HepG2 (cell line): ENCODE measurements around the gene THRB. TPM values are rescaled to one million over a fixed set of nuclear protein-coding genes. Genes with fewer than 3 reads are reported as not detected.

ENCODE experiments used
- ATF1 ChIP-seq: IDR thresholded peaks from 2 replicates; pipeline ENCODE4 v1.6.1; 2016; ENCODE audit warnings: mild to moderate bottlenecking, control low read depth
- CHD4 ChIP-seq: fragments of 200-600 bp; sonication (generic); IDR thresholded peaks from 2 replicates; pipeline ENCODE4 v1.7.0; 2017; ENCODE audit warnings: mild to moderate bottlenecking, low read length, borderline replicate concordance
- EP300 ChIP-seq, 3 experiments: sonication (generic) in 1 of 3; formaldehyde crosslinking in 1 of 3; IDR thresholded peaks; 2 replicates each; pipeline versions ENCODE4 v1.5.1 to v1.6.1; 2011 to 2020; ENCODE audit warnings: low read depth in 2 of 3, low read length in 2 of 3, borderline replicate concordance in 1 of 3, improper control_type of control experiment in 1 of 3, mild to moderate bottlenecking in 1 of 3, missing genetic modification reagents in 1 of 3, moderate library complexity in 1 of 3
- FOXK1 ChIP-seq: sonication (generic); formaldehyde crosslinking; IDR thresholded peaks from 2 replicates; pipeline ENCODE4 v1.4.0; 2020; ENCODE audit warnings: low read depth, missing genetic modification reagents, borderline replicate concordance
- HMGA1 ChIP-seq: sonication (generic); formaldehyde crosslinking; conservative IDR thresholded peaks from 2 replicates; pipeline ENCODE4 v1.4.0; 2020; ENCODE audit warnings: missing genetic modification reagents
- HNRNPL ChIP-seq: fragments of 200-400 bp; formaldehyde crosslinking; IDR thresholded peaks from 2 replicates; pipeline ENCODE4 v1.6.1; 2017; ENCODE audit warnings: mild to moderate bottlenecking, low read depth, low read length
- JUN ChIP-seq: sonication (generic); formaldehyde crosslinking; IDR thresholded peaks from 2 replicates; pipeline ENCODE4 v1.4.0; 2020; ENCODE audit warnings: mild to moderate bottlenecking, missing genetic modification reagents
- POGZ ChIP-seq: sonication (generic); formaldehyde crosslinking; IDR thresholded peaks from 2 replicates; pipeline ENCODE4 v1.4.0; 2020; ENCODE audit warnings: mild to moderate bottlenecking, missing genetic modification reagents
- PPARG ChIP-seq: conservative IDR thresholded peaks from 2 replicates; pipeline ENCODE4 v1.6.1; 2016; ENCODE audit warnings: missing biosample characterization, missing genetic modification reagents
- RCOR2 ChIP-seq: IDR thresholded peaks from 2 replicates; pipeline ENCODE4 v1.6.1; 2016; ENCODE audit warnings: missing biosample characterization, missing genetic modification reagents
- RFX1 ChIP-seq: fragments of 450-650 bp; IDR thresholded peaks from 2 replicates; pipeline ENCODE4 v1.6.1; 2017
- SIX1 ChIP-seq: sonication (generic); formaldehyde crosslinking; IDR thresholded peaks from 2 replicates; pipeline ENCODE4 v1.4.0; 2020; ENCODE audit warnings: missing genetic modification reagents, borderline replicate concordance
- TBL1XR1 ChIP-seq: fragments of 150-350 bp; IDR thresholded peaks from 2 replicates; pipeline ENCODE4 v1.6.1; 2014; ENCODE audit warnings: borderline replicate concordance, low read length; ENCODE audit not compliant: partially characterized antibody
- TBX2 ChIP-seq: sonication (generic); formaldehyde crosslinking; IDR thresholded peaks from 2 replicates; pipeline ENCODE4 v1.5.0; 2020; ENCODE audit warnings: missing genetic modification reagents, mild to moderate bottlenecking, borderline replicate concordance
- TEAD2 ChIP-seq: sonication (generic); formaldehyde crosslinking; IDR thresholded peaks from 2 replicates; pipeline ENCODE4 v1.9.0; 2021; ENCODE audit warnings: missing genetic modification reagents
- ZKSCAN8 ChIP-seq: IDR thresholded peaks from 2 replicates; pipeline ENCODE4 v1.6.1; 2016; ENCODE audit warnings: borderline replicate concordance, missing genetic modification reagents, missing compliant biosample characterization
- ZNF17 ChIP-seq: sonication (generic); formaldehyde crosslinking; IDR thresholded peaks from 2 replicates; pipeline ENCODE4 v1.5.0; 2020; ENCODE audit warnings: mild to moderate bottlenecking, missing genetic modification reagents
- ZNF670 ChIP-seq: sonication (generic); formaldehyde crosslinking; IDR thresholded peaks from 2 replicates; pipeline ENCODE4 v1.8.0; 2022; ENCODE audit warnings: mild to moderate bottlenecking, missing genetic modification reagents, borderline replicate concordance
- polyA plus RNA-seq, 8 experiments: library from polyadenylated mRNA; depleted of rRNA in 3 of 8; stranded (reverse) in 7 of 8; unstranded in 1 of 8; fragments of >200 nt; fragmentation: Illumina TruSeq in 4 of 8; extraction: Trizol in 4 of 8; gene quantifications; 2 replicates each; pipeline versions ENCODE4 v1.2.1 to v1.2.3, GENCODE V29; 2011 to 2016; ENCODE audit warnings: low read depth in 4 of 8, missing spikeins in 1 of 8, mixed read lengths in 1 of 8; ENCODE audit not compliant: insufficient read depth in 1 of 8
- total RNA-seq, 5 experiments: library from RNA; depleted of rRNA; stranded (reverse); fragments of >200 nt; fragmentation: Illumina TruSeq; extraction: Trizol; gene quantifications; 2 replicates each; pipeline ENCODE4 v1.2.3, GENCODE V29; 2016; ENCODE audit warnings: low read depth in 1 of 5
- TF ChIP-seq, protein P1 (sequence below): sonication (generic); formaldehyde crosslinking; IDR thresholded peaks from 2 replicates; pipeline ENCODE4 v1.9.0; 2022; ENCODE audit warnings: missing genetic modification reagents, mild to moderate bottlenecking, borderline replicate concordance
- TF ChIP-seq, protein P2 (sequence below): IDR thresholded peaks from 2 replicates; pipeline ENCODE4 v1.6.1; 2016; ENCODE audit warnings: low read depth, missing genetic modification reagents, missing compliant biosample characterization
- TF ChIP-seq, protein P3 (sequence below): IDR thresholded peaks from 2 replicates; pipeline ENCODE4 v1.6.1; 2016; ENCODE audit warnings: mild to moderate bottlenecking

Gene THRB
- total and polyA plus RNA-seq, 2 of the 13 experiments (the other 11 are each of a cell fraction or from before 2014, with no cell fraction given): 4.7 to 22.7 TPM

DNA sequence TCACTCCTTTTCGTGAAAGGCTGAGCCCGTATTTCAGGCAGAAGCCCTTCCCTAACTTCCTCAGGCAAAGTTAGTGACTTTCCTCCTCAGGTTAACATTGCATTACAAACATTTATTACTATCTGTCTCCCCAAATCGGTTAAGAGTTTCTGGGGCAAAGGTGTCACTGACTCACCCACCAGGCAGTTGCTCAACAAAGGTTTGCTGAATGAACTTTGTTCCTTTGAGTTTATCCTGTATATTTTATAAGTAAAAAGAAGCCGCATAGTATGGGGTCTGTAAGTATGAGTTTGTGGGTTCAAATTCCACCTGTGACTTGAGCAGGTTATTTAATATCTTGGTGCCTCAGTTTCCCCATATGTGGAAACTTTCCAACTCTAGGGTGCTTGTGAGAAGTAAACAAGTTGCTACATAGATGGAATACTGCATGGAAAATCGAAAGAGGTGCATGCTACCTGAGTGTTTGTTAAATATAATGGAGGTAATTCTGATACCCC is 177.7 kb downstream of the THRB start (continued):
- TF ChIP-seq HMGA1 (CRISPR knock-in tag) (no peak), JUN (peak; percentile 74; the same call in 1 of the 2 replicates), ZNF17 (no peak), SIX1 (CRISPR knock-in tag) (peak; percentile 24; the same call in 1 of the 2 replicates), TBL1XR1 (no peak), HNRNPL (no peak), EP300 (IDR thresholded peaks at IDR 0.05; ENCODE audit: low read depth in 2 of 2, low read length in 2 of 2) (peak in 1 of 2 experiments; percentile 83; a peak in 2 of 4 replicates), EP300 (CRISPR knock-in tag; IDR thresholded peaks at IDR 0.05; ENCODE audit: borderline replicate concordance) (peak; percentile 29; the same call in 1 of the 2 replicates), ZNF670 (CRISPR knock-in tag) (0 out of 2 replicates have a peak, but pooled peaks have one; percentile 43), CHD4 (peak; percentile 79; the same call in 1 of the 2 replicates), ATF1 (CRISPR knock-in tag) (0 out of 2 replicates have a peak, but pooled peaks have one; percentile 24), POGZ (peak; percentile 62), RCOR2 (CRISPR knock-in tag) (no peak), TEAD2 (CRISPR knock-in tag) (no peak), TBX2 (CRISPR knock-in tag) (peak; percentile 23; the same call in 1 of the 2 replicates), PPARG (CRISPR knock-in tag) (peak; percentile 99), ZKSCAN8 (0 out of 2 replicates have a peak, but pooled peaks have one; percentile 23), FOXK1 (CRISPR knock-in tag) (0 out of 2 replicates have a peak, but pooled peaks have one; percentile 23), RFX1 (no peak)
- TF ChIP-seq, protein P1, sequence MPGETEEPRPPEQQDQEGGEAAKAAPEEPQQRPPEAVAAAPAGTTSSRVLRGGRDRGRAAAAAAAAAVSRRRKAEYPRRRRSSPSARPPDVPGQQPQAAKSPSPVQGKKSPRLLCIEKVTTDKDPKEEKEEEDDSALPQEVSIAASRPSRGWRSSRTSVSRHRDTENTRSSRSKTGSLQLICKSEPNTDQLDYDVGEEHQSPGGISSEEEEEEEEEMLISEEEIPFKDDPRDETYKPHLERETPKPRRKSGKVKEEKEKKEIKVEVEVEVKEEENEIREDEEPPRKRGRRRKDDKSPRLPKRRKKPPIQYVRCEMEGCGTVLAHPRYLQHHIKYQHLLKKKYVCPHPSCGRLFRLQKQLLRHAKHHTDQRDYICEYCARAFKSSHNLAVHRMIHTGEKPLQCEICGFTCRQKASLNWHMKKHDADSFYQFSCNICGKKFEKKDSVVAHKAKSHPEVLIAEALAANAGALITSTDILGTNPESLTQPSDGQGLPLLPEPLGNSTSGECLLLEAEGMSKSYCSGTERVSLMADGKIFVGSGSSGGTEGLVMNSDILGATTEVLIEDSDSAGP: no peak
- TF ChIP-seq, protein P2, sequence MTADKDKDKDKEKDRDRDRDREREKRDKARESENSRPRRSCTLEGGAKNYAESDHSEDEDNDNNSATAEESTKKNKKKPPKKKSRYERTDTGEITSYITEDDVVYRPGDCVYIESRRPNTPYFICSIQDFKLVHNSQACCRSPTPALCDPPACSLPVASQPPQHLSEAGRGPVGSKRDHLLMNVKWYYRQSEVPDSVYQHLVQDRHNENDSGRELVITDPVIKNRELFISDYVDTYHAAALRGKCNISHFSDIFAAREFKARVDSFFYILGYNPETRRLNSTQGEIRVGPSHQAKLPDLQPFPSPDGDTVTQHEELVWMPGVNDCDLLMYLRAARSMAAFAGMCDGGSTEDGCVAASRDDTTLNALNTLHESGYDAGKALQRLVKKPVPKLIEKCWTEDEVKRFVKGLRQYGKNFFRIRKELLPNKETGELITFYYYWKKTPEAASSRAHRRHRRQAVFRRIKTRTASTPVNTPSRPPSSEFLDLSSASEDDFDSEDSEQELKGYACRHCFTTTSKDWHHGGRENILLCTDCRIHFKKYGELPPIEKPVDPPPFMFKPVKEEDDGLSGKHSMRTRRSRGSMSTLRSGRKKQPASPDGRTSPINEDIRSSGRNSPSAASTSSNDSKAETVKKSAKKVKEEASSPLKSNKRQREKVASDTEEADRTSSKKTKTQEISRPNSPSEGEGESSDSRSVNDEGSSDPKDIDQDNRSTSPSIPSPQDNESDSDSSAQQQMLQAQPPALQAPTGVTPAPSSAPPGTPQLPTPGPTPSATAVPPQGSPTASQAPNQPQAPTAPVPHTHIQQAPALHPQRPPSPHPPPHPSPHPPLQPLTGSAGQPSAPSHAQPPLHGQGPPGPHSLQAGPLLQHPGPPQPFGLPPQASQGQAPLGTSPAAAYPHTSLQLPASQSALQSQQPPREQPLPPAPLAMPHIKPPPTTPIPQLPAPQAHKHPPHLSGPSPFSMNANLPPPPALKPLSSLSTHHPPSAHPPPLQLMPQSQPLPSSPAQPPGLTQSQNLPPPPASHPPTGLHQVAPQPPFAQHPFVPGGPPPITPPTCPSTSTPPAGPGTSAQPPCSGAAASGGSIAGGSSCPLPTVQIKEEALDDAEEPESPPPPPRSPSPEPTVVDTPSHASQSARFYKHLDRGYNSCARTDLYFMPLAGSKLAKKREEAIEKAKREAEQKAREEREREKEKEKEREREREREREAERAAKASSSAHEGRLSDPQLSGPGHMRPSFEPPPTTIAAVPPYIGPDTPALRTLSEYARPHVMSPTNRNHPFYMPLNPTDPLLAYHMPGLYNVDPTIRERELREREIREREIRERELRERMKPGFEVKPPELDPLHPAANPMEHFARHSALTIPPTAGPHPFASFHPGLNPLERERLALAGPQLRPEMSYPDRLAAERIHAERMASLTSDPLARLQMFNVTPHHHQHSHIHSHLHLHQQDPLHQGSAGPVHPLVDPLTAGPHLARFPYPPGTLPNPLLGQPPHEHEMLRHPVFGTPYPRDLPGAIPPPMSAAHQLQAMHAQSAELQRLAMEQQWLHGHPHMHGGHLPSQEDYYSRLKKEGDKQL (CRISPR knock-in tag): no peak
- TF ChIP-seq, protein P3, sequence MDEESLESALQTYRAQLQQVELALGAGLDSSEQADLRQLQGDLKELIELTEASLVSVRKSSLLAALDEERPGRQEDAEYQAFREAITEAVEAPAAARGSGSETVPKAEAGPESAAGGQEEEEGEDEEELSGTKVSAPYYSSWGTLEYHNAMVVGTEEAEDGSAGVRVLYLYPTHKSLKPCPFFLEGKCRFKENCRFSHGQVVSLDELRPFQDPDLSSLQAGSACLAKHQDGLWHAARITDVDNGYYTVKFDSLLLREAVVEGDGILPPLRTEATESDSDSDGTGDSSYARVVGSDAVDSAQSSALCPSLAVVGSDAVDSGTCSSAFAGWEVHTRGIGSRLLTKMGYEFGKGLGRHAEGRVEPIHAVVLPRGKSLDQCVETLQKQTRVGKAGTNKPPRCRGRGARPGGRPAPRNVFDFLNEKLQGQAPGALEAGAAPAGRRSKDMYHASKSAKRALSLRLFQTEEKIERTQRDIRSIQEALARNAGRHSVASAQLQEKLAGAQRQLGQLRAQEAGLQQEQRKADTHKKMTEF (CRISPR knock-in tag): peak; percentile 64
